Right lobe of liver (tissue), 6 donors: Measurements from ENCODE around the gene NCF2. TPM values are rescaled to one million over a fixed set of nuclear protein-coding genes. Genes with fewer than 3 reads are reported as not detected.

Experiments
- ATAC-seq, 4 donors: fragments of 200-7000 bp; cut with Tn5 transposase; one replicate each; pipeline ENCODE4 v1.9.1; 2020; ENCODE audit warnings: mild to moderate bottlenecking in 4 of 4, moderate library complexity in 4 of 4
- DNase-seq, 3 donors: peaks; one replicate each; pipeline ENCODE4 v3.0.0-alpha.2; 2020
- H3K27ac ChIP-seq, 3 donors: fragments of 200-600 bp; one replicate each; pipeline ENCODE4 v1.8.0; 2022
- H3K27me3 ChIP-seq, 2 donors: fragments of 200-600 bp; one replicate each; pipeline ENCODE4 v1.8.0; 2022
- H3K36me3 ChIP-seq, 4 donors: fragments of 200-600 bp; sonication (generic) in 1 of 4; one replicate each; pipeline versions ENCODE4 v1.5.1 to v1.8.0; 2017 to 2022; ENCODE audit warnings: control low read depth in 1 of 4
- H3K4me1 ChIP-seq, 4 donors: fragments of 200-600 bp; sonication (generic) in 1 of 4; one replicate each; pipeline versions ENCODE4 v1.5.1 to v1.8.0; 2017 to 2022; ENCODE audit warnings: control low read depth in 1 of 4
- H3K4me3 ChIP-seq, 3 donors: fragments of 200-600 bp; one replicate each; pipeline ENCODE4 v1.8.0; 2022
- H3K9me3 ChIP-seq, 4 donors: fragments of 200-600 bp; sonication (generic) in 1 of 4; one replicate each; pipeline versions ENCODE4 v1.5.1 to v1.8.0; 2017 to 2022; ENCODE audit warnings: control low read depth in 1 of 4
- POLR2A ChIP-seq: fragments of 450-650 bp; IDR thresholded peaks from one replicate; pipeline ENCODE4 v1.6.1; 2017; ENCODE audit warnings: antibody characterized with exemption, mild to moderate bottlenecking
- WGBS: methylation state at CpG from one replicate; pipeline ENCODE4 v1.1.6; 2018; ENCODE audit warnings: low coverage, low lambda C conversion rate; ENCODE audit not compliant: insufficient coverage; ENCODE audit errors: missing lambda C conversion rate; 5-methylcytosine and 5-hydroxymethylcytosine counted together
- intact Hi-C, 2 donors: fragments of 100-400 bp; cut with DNase I; formaldehyde crosslinking; loops; one replicate each; pipeline versions ENCODE4 v1.11.2 to v1.14.1; 2022
- total RNA-seq, 6 experiments: library from RNA; depleted of rRNA in 2 of 6; stranded (reverse); fragments of >200 nt in 2 of 6; fragmentation: NEBNext Ultra II Directional in 3 of 6; extraction: Animal tissue kit (Norgen Biotek cat#: 25700) in 3 of 6; gene quantifications; one replicate each; pipeline versions ENCODE4 v1.1.0 to v1.2.4, GENCODE V29; 2016 to 2023
- TF ChIP-seq, protein P1 (sequence below), 4 donors: fragments of 200-600 bp in 3 of 4; fragments of 450-650 bp in 1 of 4; IDR thresholded peaks; one replicate each; pipeline versions ENCODE4 v1.5.1 to v1.8.0; 2016 to 2022; ENCODE audit warnings: antibody characterized with exemption in 4 of 4, mild to moderate bottlenecking in 2 of 4
- donor health status: DM: no; HTN: yes; CAD: no.
- donor health status: DM: no; HTN: no; CAD: no.
- donor health status: DM: no; HTN: no; CAD: no.
- donor health status: DM: no; HTN: yes; CAD: no.
- donor health status: DM: no; HTN: yes; CAD: no.

NCF2 gene
- total RNA-seq, 6 experiments from 2014 or later = 3.0 to 11.4 (median 7.9) TPM

DNA sequence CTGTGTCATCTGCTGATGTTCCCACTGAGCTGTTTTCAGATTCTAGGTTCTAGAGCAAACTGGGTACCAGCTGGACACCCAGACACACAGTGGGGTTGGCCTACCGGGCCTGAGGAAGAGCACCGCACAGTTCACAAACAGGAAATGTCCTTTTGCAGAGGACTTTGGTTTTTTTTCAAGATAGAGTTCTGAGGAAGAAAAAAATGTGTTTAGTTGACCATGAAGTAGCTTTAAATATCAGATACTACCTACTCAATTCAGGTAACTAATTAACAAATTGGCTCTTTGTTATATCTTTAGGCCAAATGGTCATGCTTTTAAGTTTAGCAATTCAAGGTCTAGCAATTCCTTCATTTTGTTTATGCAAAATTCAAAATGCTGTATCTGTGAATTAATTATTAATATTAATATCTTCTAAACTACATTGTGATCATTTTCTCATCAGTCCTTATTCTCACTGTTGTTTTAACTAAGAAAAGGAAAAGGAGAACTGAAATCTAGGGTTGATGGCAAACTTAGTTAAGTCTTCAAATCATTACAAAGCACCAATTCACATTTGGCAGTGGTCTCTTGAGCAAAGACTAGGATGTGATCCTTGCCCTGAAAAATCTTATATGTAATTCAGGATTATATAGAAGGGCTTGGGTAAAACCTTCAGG is 17.2 kb upstream of the NCF2 start:
- ATAC-seq (no peak), DNase-seq (no peak)
- H3K4me1 ChIP-seq = peaks cover 0 to 14% (median 0%) of the 10 kb centered on the region in 4 donors
- no peaks in the 10 kb centered on the region for H3K27me3 ChIP-seq
- intact Hi-C loops = loop anchor here in 1 of 2 donors (5.0 kb wide), 1 partner anchor 240 kb away; no protein-coding TSS in a partner anchor
- no peaks in the 10 kb centered on the region for H3K9me3 ChIP-seq
- TF ChIP-seq, protein P1, sequence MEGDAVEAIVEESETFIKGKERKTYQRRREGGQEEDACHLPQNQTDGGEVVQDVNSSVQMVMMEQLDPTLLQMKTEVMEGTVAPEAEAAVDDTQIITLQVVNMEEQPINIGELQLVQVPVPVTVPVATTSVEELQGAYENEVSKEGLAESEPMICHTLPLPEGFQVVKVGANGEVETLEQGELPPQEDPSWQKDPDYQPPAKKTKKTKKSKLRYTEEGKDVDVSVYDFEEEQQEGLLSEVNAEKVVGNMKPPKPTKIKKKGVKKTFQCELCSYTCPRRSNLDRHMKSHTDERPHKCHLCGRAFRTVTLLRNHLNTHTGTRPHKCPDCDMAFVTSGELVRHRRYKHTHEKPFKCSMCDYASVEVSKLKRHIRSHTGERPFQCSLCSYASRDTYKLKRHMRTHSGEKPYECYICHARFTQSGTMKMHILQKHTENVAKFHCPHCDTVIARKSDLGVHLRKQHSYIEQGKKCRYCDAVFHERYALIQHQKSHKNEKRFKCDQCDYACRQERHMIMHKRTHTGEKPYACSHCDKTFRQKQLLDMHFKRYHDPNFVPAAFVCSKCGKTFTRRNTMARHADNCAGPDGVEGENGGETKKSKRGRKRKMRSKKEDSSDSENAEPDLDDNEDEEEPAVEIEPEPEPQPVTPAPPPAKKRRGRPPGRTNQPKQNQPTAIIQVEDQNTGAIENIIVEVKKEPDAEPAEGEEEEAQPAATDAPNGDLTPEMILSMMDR (IDR thresholded peaks at IDR 0.05) = no peak
- no peak for TF ChIP-seq POLR2A
- WGBS = 45% methylated on average over 2 of the region's 2 CpGs
- H3K36me3 ChIP-seq = no peaks in the 10 kb centered on the region
- no peak overlapping the region for H3K4me3 ChIP-seq
- no peak overlapping the region for H3K27ac ChIP-seq

DNA sequence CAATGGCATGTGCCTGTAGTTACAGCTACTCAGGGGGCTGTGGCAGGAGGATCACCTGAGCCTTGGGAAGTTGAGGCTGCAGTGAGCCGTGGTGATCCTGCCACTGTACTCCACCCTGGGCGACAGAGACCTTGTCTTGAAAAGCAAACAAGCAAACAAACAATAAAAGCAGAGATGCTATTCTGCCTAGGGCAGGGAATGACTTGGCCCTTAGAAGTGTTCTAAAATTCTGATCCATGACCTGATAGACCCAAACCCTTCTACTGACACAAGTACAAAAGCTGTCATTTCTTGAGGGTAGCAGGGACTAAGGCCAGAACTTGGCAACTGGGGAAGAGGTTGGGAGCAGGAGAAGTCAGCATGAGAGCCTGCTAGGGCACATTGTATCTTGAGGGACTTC is 15.6 kb upstream of the NCF2 start:
- TF ChIP-seq, protein P1 (IDR thresholded peaks at IDR 0.05) = no peak
- no peak for TF ChIP-seq POLR2A
- no CpG with 5 or more reads among the region's 2 CpGs for WGBS
- Histone ChIP-seq H3K4me3 (no peak overlapping the region), H3K4me1 (peaks cover 0 to 14% (median 0%) of the 10 kb centered on the region in 4 donors), H3K9me3 (no peaks in the 10 kb centered on the region), H3K27ac (no peak overlapping the region), H3K36me3 (no peaks in the 10 kb centered on the region), H3K27me3 (no peaks in the 10 kb centered on the region)
- ATAC-seq (no peak), DNase-seq (no peak)
- intact Hi-C loops = loop anchor here in 1 of 2 donors (5.0 kb wide), 1 partner anchor 241 kb away; no protein-coding TSS in a partner anchor

DNA sequence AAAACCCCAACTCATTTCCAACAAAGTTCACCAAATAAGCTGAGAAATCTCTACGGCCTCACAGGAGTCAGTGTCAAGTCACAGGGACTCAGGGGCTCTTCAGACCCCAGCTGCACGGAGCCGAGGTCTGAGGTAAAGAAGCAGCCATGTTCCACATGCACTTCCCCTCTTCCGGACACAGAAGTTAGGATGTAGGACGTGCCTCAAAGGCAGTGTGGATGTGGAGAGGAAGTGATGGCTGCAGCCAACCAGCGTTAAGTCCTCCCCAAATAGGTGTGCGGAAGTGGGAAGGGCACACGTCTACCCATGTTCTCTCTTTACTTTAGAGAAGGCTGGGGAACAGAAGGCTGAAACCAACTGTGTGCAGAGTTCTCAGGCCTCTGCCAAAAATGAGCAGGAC is 14.6 kb upstream of the NCF2 start:
- Histone ChIP-seq H3K4me3 (no peak overlapping the region), H3K36me3 (no peaks in the 10 kb centered on the region), H3K27me3 (no peaks in the 10 kb centered on the region), H3K9me3 (no peaks in the 10 kb centered on the region), H3K27ac (peak overlapping the region in 2 of 3 donors; percentile 10 to 39), H3K4me1 (peaks cover 0 to 16% (median 0%) of the 10 kb centered on the region in 4 donors)
- intact Hi-C loops = loop anchor here in 1 of 2 donors (5.0 kb wide), 1 partner anchor 242 kb away; no protein-coding TSS in a partner anchor
- WGBS = 64% methylated on average over 3 of the region's 8 CpGs
- DNase-seq = peak in 2 of 3 donors; percentile 26 to 62
- no peak for TF ChIP-seq POLR2A
- TF ChIP-seq, protein P1 (IDR thresholded peaks at IDR 0.05) = no peak
- peak; percentile 9 to 52 (median 36) for ATAC-seq

DNA sequence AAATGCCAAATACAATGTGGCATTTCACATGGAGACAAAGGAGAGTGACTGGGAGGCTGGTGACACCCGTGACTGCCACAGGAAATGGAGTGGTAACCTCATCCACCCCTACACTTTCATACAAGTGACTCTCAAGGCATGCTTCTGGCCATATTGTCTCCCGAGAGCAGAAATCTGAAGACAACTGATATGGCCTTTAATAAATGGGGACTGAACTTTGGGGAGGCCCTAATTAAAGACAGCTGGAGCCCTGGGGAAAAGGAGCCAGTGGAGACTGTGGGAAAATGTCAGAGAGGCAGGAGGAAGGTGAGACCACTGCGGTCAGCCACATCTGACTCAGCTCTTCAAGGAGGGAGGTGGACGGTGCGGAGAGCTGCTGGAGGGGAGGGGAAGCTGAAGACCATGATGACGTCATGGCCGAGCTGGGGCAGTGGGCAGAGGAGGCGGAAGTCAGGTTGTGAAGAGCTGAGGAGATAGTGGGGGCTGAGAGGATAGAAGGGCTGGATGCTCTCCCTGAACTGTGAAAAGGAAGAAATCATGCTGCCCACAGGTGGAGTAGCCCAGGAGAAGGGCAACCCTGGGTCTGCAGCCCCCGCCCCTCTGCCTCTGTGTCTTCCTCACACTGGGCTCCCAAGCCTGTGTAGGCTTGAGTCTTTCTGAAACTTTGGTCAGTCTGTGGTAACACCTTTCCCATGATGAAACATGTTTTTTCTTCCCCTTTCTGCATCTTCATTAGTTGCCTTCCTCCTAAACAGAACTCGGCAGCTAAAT is 14.0 kb upstream of the NCF2 start:
- TF ChIP-seq POLR2A = no peak
- TF ChIP-seq, protein P1 (IDR thresholded peaks at IDR 0.05) = no peak
- WGBS = 61% methylated on average over 8 of the region's 10 CpGs
- Histone ChIP-seq H3K9me3 (no peaks in the 10 kb centered on the region), H3K27ac (peak overlapping the region in 2 of 3 donors; percentile 10 to 39), H3K36me3 (no peaks in the 10 kb centered on the region), H3K27me3 (no peaks in the 10 kb centered on the region), H3K4me3 (no peak overlapping the region), H3K4me1 (peaks cover 0 to 16% (median 0%) of the 10 kb centered on the region in 4 donors)
- ATAC-seq (peak; percentile 6 to 52 (median 34)), DNase-seq (peak in 2 of 3 donors; percentile 60 to 76)
- intact Hi-C loops = no loop called here
